Measurements from ENCODE around the gene TCF7.

Gene TCF7

DNA sequence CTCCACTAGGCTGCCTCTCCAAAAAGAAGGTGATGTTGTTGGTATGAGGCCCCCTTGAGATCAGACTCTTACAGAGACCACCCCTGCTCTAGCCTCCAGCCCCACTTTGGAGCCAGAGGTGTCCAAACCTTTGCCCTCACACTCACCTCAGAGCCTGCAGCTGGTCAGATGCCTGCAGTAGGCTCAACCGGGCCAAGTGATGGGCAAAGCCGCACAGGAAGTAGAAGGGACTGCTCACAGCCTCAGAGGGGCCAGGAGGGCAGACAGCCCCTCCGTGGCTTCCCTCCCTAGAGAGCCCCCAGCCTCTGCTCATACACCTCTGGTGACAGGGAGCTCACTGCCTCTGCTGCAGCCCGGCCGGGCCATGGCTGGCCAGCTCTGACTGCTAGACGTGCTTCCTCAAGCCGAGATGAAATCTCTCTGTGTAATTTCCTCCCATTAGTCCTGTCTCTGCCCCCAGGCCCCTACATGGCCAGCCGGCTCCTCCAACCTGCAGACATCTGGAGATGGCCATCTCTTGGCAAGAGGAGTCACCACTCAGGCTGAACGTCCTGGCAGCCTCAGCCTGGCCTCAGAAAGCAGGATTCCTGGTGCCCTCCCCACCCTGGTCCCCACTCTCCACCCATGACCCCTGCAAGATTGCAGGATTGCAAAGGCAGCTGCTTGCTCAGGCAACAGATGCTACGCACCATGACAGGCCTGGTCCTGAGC is 7.3 kb upstream of the TCF7 start:
- FAIRE-seq (no peak), DNase-seq (ENCODE audit: insufficient read length, low spot score) (no peak)
- TF ChIP-seq, protein P1, sequence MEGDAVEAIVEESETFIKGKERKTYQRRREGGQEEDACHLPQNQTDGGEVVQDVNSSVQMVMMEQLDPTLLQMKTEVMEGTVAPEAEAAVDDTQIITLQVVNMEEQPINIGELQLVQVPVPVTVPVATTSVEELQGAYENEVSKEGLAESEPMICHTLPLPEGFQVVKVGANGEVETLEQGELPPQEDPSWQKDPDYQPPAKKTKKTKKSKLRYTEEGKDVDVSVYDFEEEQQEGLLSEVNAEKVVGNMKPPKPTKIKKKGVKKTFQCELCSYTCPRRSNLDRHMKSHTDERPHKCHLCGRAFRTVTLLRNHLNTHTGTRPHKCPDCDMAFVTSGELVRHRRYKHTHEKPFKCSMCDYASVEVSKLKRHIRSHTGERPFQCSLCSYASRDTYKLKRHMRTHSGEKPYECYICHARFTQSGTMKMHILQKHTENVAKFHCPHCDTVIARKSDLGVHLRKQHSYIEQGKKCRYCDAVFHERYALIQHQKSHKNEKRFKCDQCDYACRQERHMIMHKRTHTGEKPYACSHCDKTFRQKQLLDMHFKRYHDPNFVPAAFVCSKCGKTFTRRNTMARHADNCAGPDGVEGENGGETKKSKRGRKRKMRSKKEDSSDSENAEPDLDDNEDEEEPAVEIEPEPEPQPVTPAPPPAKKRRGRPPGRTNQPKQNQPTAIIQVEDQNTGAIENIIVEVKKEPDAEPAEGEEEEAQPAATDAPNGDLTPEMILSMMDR (IDR thresholded peaks at IDR 0.05; ENCODE audit: insufficient read depth, missing control alignments): no peak

DNA sequence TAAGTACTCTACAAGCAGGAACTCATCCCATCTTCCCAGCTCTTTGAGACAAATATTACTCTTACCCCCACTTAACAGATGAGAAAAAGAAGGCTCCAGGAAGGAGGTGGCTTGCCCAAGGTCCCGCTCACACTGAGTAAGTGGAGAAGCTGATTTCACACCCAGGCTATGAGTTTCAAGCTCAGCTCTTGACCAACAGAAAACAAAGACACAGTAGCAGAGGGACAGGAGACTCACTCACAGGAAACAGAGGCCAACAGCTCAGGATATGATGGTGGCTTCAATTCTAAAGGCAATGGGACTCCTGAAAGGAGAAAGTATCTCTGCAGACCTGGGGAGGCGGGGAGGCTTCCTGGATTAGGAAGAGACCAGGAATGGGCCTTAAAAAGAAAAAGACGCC is 6.7 kb upstream of the TCF7 start:
- TF ChIP-seq, protein P1 (IDR thresholded peaks at IDR 0.05; ENCODE audit: insufficient read depth, missing control alignments): no peak
- FAIRE-seq (no peak), DNase-seq (ENCODE audit: insufficient read length, low spot score) (no peak)

DNA sequence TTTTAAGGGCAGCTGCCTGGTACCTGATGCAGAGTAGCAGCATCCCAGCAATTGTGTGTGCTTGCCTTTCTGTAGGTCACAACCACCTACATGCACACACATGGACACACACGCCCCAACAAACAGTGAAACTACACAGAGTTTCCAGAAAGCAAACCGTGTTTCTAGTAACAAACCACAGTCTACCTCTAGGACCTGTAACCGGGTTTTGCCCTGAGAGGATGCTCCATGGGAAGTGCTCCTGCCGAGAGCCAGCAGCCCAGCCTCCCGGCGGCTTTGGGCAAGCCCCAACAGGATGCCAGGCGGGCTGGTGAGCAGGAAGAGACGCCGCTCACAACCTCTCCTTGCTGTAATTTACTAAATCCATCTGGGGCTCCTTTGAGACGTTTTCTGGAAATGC is 4.1 kb upstream of the TCF7 start:
- TF ChIP-seq, protein P1 (IDR thresholded peaks at IDR 0.05; ENCODE audit: insufficient read depth, missing control alignments): no peak
- DNase-seq (ENCODE audit: insufficient read length, low spot score) (no peak), FAIRE-seq (no peak)

DNA sequence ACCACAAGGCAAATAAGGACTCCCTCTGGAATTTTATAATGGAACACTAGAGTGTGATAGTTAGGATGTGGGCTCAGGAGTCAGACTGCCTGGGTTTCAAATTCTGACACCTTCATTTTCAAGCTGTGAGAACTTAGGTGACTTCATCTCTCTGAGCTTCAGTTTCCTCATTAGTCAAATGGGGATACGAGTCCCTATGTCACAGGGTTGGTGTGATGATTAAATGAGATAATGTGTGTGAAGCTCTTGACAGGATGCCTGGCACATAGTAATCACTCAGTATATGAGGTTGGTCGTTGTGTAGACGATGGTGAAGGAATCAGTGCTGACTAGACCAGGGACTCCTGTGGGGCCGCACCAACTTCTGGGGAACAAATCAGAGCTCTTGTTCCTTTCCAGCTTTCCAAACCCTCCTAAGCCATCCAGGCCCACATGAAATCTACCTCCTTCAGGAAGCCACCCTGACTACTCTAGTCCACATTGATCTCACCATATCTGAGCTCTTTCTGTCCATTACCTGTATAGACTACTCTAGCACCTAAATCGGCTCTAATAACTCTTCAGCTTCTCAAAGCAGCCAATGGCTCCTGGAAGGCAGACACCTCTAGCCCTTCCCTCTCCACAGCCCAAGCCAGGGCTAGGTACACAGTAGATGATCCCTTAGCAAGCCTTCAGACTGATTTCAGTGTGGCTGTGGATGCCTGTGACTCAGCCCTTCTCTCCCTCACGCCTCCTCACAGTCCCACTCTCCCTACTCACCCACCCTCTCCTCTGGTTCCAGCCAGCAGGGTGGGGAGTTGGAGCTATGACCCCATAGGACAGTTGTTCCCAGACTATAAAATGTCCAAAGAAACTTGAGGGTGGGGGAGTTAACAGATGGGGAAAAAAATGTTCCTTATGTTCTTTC is 2.5 kb upstream of the TCF7 start:
- DNase-seq (ENCODE audit: insufficient read length, low spot score): no peak
- TF ChIP-seq, protein P1 (IDR thresholded peaks at IDR 0.05; ENCODE audit: insufficient read depth, missing control alignments): no peak
- no peak for FAIRE-seq

DNA sequence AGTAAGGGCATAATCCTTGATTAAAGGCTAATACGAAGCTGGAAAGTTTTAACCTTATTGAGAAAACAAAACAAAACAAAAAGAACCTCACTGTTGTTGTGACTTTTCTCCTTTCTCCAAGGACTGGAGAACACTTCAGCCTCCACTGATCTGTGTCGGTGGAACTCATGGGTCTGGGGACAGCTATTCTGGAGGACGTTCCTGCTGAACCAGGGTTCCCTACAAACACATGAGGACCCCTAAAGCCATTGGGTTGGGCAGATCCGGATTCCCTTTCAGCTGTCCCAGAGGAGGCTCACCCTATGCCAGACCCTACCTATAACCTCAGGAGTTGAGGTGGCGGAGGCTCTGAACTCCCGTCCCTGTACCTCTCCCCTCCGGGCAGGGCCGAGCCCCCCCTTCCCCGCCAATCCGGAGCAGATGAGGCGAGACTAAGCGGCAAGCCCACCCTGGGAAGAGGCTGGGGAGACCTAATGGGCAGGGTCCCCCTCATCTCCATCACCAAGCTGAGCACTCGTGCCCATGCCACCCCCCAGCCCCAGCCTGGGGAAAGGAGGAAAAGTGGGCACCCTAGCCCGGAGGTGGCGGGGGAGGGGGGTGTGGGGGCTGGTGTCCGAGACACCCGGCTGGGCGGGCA is 1.6 kb upstream of the TCF7 start:
- DNase-seq (ENCODE audit: insufficient read length, low spot score) (no peak), FAIRE-seq (no peak)
- TF ChIP-seq, protein P1 (IDR thresholded peaks at IDR 0.05; ENCODE audit: insufficient read depth, missing control alignments): no peak

DNA sequence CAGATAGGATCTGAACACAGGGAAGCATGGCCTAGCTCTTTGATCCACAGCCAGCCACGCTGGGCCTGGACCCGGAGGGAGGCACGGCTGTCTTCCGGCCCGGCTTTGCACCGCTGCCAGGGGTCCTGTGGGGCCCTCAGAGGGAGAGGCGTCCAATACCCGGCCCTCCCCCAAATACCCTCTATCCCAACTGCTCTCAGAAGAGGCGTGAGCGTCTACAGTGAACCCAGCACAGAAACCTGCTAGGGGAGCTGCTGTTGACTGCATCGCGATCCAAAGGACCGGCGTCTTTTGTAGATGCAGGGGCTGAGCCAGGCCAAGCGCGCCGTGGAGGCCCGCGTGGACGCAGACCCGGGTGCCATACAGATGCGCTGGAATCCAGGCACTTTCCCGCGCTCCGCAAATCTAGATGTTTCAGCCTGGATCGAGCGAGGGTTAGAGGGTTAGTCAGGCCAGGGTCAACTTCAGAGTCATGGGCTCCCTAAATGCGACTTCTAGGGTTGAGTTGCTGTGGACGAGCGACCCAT is 1.1 kb upstream of the TCF7 start:
- DNase-seq (ENCODE audit: insufficient read length, low spot score): no peak
- TF ChIP-seq, protein P1 (IDR thresholded peaks at IDR 0.05; ENCODE audit: insufficient read depth, missing control alignments): no peak
- no peak for FAIRE-seq

All from D721Med (cell line).